ENCODE data around the gene CTBP1. TPM values are rescaled to one million over a fixed set of nuclear protein-coding genes. Genes with fewer than 3 reads are reported as not detected.

The CTBP1 gene
- total RNA-seq, 2 donors from 2014 or later = 164 to 184 TPM

- Mint-ChIP-seq H3K4me3 (no peak overlapping the region), H3K27ac (no peak overlapping the region), H3K36me3 (ENCODE audit: low read depth) (no peaks in the 10 kb centered on the region), H3K4me1 (peaks cover 8% of the 10 kb centered on the region), H3K27me3 (no peaks in the 10 kb centered on the region)
- ATAC-seq (no peak), DNase-seq (no peak)
- H3K9me3 ChIP-seq (ENCODE audit: control insufficient read depth, low read length, poor library complexity, severe bottlenecking) = peaks cover 4% of the 10 kb centered on the region
Observed at GRCh38 chr4:1182313-1182712, 66.6 kb downstream of the CTBP1 start.

- DNase-seq = no peak
- H3K4me3 Mint-ChIP-seq = no peak overlapping the region
- H3K4me1 Mint-ChIP-seq = peaks cover 7% of the 10 kb centered on the region
- no peak overlapping the region for H3K27ac Mint-ChIP-seq
- no peak for ATAC-seq
- H3K36me3 Mint-ChIP-seq (ENCODE audit: low read depth) = peaks cover 4% of the 10 kb centered on the region
- no peaks in the 10 kb centered on the region for H3K27me3 Mint-ChIP-seq
- peaks cover 4% of the 10 kb centered on the region for H3K9me3 ChIP-seq (ENCODE audit: control insufficient read depth, low read length, poor library complexity, severe bottlenecking)
Observed at GRCh38 chr4:1180663-1181062, 68.3 kb downstream of the CTBP1 start.

DNA sequence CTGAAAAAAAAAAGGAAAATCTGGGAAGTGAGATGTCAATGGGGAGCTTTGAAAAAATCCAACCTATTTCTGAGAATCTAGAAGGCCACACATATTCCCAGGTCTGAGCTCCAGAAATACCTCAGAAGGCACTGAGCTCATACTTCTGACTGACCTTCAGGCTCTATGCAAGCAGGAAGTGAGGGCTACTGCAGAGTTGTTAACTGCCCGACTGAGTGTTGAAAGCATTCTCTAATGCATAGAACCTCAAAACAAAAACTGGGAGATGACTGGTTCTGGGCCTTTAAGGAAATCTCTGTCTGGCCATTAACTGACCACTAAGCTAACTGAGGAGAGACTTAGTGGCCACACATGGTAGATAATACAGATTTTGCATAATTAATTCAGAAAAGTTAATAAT is 69.0 kb downstream of the CTBP1 start:
- Mint-ChIP-seq H3K4me1 (peaks cover 7% of the 10 kb centered on the region), H3K36me3 (ENCODE audit: low read depth) (peaks cover 4% of the 10 kb centered on the region), H3K4me3 (no peak overlapping the region), H3K27ac (no peak overlapping the region), H3K27me3 (no peaks in the 10 kb centered on the region)
- DNase-seq = no peak
- no peak for ATAC-seq
- peaks cover 4% of the 10 kb centered on the region for H3K9me3 ChIP-seq (ENCODE audit: control insufficient read depth, low read length, poor library complexity, severe bottlenecking)

DNA sequence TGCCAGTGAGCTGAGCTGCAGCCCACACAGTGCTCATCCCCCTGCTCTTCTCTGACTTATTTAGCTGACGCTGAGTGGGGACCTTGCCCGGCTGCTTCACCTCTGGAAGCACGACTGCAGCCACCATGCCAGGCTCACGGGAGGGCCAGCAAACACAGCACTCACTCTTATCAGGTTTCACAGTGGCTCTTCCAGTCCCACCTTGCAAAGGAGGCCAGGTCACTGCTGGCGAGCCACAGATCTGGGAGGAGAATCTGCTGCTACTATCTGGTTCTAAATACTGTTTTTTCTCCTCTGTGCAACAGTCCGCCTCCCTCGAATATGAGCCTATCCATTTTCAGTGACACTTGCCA is 69.9 kb downstream of the CTBP1 start:
- Mint-ChIP-seq H3K4me3 (no peak overlapping the region), H3K36me3 (ENCODE audit: low read depth) (peaks cover 4% of the 10 kb centered on the region), H3K4me1 (peaks cover 6% of the 10 kb centered on the region), H3K27me3 (no peaks in the 10 kb centered on the region), H3K27ac (no peak overlapping the region)
- H3K9me3 ChIP-seq (ENCODE audit: control insufficient read depth, low read length, poor library complexity, severe bottlenecking) = peaks cover 4% of the 10 kb centered on the region
- no peak for DNase-seq
- ATAC-seq = no peak

DNA sequence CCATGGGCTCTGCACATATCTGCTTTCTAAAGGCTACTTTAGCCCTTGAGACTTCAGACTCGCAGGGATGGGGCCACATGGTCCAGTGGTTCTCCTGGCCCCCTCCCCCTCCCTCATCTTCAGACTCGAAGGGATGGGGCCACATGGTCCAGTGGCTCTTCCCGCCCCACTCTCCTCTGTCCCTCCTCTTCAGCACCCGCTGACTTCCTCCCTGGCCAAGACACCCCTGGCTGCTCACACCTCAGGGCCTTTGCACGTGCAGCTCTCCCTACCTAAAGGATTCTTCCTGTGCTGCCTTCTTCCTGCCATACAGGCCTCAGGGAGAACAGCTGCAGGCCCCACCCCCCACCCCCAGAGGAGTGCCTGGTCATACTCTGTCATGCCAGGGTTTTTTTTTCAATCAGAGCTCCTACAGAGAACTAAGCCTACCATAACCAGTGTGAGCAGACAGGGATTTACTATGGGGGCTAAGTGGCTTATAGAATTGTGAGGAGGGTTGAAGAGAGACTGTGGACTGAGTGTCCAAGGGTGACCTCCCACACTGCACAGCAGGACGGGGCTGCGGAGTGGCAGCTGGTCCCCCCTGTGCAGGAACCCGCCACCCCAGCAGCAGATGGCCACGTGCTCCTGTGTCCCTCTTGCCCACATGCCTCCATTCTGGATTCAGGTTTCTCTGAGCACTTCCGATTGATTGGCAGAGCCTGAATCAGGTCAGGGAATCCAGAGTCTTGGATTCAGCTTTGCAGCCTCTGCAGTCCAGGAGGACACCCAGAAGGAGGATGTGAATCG is 70.4 kb downstream of the CTBP1 start:
- Mint-ChIP-seq H3K4me3 (no peak overlapping the region), H3K36me3 (ENCODE audit: low read depth) (peaks cover 4% of the 10 kb centered on the region), H3K4me1 (peaks cover 6% of the 10 kb centered on the region), H3K27ac (no peak overlapping the region), H3K27me3 (no peaks in the 10 kb centered on the region)
- H3K9me3 ChIP-seq (ENCODE audit: control insufficient read depth, low read length, poor library complexity, severe bottlenecking) = peaks cover 4% of the 10 kb centered on the region
- no peak for ATAC-seq
- no peak for DNase-seq

GRCh38 chr4:1177274-1178141 is 71.4 kb downstream of the CTBP1 start:
- H3K36me3 Mint-ChIP-seq (ENCODE audit: low read depth) = peaks cover 4% of the 10 kb centered on the region
- peak overlapping the region; percentile 19 for H3K27ac Mint-ChIP-seq
- no peak for DNase-seq
- H3K4me3 Mint-ChIP-seq = no peak overlapping the region
- ATAC-seq = no peak
- peaks cover 4% of the 10 kb centered on the region for H3K9me3 ChIP-seq (ENCODE audit: control insufficient read depth, low read length, poor library complexity, severe bottlenecking)
- no peaks in the 10 kb centered on the region for H3K27me3 Mint-ChIP-seq
- H3K4me1 Mint-ChIP-seq = peaks cover 4% of the 10 kb centered on the region

DNA sequence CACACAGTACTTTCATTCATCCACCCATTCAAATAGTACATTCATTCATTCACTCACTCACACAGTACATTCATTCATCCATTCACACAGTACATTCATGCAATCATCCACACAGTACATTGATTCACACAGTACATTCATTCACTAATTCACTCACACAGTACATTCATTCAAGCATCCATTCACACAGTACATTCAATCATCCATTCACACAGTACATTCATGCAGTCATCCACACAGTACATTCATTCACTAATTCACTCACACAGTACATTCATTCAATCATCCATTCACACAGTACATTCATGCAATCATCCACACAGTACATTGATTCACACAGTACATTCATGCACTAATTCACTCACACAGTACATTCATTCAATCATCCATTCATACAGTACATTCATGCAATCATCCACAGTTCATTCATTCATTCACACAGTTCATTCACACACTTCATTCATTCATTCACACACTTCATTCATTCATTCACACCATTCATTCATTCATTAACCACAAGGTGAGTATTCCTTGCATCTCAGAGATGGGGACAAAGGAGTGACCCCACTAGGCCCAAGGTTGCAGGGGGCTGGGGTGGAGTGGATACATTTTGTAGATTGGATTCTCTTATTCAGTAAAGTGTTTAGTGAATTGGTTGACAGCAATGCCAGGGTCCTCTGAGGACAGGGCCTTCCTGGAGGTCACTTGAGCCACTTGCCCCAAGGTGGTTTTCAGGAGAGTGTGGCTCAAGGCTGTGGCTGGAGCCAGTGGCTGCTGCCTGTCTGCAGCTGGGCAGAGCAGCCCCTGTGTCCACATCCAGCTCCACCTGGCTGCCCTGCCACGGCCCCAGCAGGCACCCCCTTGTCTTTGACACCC is 72.3 kb downstream of the CTBP1 start:
- H3K4me3 Mint-ChIP-seq = no peak overlapping the region

DNA sequence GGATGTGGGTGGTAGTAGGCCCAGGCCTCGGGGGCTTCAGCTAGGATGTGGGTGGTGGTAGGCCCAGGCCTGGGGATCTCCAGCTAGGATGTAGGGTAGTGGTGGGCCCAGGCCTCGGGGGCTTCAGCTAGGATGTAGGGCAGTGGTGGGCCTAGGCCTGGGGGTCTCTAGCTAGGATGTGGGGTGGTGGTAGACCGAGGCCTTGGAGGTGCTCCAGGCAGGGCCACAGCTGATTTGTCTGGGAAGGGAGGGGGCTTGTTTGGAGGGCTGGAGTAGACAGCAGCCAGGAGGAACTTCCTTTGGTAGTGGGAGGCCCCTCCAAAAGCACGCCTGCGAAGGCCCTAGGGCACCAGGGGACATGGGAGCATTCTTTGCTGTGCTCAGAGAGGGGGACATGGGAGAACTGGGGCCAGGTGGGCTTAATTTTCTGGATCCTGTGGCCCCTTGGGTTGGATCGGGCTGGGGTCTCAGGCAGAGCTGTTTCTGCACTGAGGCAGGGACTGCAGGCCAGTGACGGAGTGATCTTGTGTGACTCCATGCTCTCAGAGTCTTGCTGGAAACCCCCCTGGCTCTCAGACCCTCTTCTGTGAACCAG is 73.2 kb downstream of the CTBP1 start:
- DNase-seq = no peak
- Mint-ChIP-seq H3K4me1 (peaks cover 10% of the 10 kb centered on the region), H3K27me3 (peaks cover 5% of the 10 kb centered on the region), H3K27ac (no peak overlapping the region), H3K4me3 (no peak overlapping the region), H3K36me3 (ENCODE audit: low read depth) (peaks cover 4% of the 10 kb centered on the region)
- ATAC-seq = no peak
- H3K9me3 ChIP-seq (ENCODE audit: control insufficient read depth, low read length, poor library complexity, severe bottlenecking) = peaks cover 1% of the 10 kb centered on the region

More for the DNA sequence above, 72.3 kb downstream of the CTBP1 start:
- Mint-ChIP-seq H3K27me3 (no peaks in the 10 kb centered on the region), H3K27ac (peak overlapping the region; percentile 19), H3K36me3 (ENCODE audit: low read depth) (peaks cover 4% of the 10 kb centered on the region), H3K4me1 (peaks cover 4% of the 10 kb centered on the region)
- ATAC-seq = no peak
- DNase-seq = no peak
- peaks cover 4% of the 10 kb centered on the region for H3K9me3 ChIP-seq (ENCODE audit: control insufficient read depth, low read length, poor library complexity, severe bottlenecking)

DNA sequence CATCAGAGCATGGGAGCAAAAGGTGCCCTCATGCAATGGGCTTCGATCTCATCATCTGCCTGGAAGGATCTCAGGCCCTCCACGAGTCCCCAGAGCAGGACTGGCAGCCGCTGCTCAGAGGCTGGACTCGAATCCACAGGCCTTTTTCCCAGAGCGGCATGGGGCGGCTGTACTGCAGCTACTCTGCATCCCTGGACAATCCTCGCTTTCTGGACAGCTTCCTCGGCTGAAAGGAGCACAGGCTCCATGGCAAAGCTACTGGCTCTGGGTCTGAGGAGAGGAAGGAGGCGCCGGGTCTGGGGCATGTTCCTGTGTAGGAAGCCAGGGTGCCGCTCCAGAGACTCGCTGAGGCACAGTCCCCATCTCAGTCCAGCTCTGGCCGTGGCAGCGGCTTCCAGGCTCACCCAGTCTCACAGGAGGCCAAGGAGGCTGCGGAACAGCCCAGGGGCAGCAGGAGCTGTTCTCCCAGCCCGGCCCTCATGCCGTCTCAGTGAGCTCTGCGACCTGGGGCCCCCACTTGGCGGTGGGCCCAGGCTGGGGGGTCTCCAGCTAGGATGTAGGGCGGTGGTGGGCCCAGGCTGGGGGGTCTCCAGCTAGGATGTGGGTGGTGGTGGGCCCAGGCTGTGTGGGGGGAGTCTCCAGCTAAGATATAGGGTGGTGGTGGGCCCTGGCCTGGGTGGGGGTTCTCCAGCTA is 73.8 kb downstream of the CTBP1 start:
- Mint-ChIP-seq H3K27ac (peak overlapping the region; percentile 27), H3K36me3 (ENCODE audit: low read depth) (peaks cover 4% of the 10 kb centered on the region), H3K27me3 (peaks cover 9% of the 10 kb centered on the region), H3K4me1 (peaks cover 10% of the 10 kb centered on the region), H3K4me3 (no peak overlapping the region)
- DNase-seq (no peak), ATAC-seq (no peak)
- no peaks in the 10 kb centered on the region for H3K9me3 ChIP-seq (ENCODE audit: control insufficient read depth, low read length, poor library complexity, severe bottlenecking)

DNA sequence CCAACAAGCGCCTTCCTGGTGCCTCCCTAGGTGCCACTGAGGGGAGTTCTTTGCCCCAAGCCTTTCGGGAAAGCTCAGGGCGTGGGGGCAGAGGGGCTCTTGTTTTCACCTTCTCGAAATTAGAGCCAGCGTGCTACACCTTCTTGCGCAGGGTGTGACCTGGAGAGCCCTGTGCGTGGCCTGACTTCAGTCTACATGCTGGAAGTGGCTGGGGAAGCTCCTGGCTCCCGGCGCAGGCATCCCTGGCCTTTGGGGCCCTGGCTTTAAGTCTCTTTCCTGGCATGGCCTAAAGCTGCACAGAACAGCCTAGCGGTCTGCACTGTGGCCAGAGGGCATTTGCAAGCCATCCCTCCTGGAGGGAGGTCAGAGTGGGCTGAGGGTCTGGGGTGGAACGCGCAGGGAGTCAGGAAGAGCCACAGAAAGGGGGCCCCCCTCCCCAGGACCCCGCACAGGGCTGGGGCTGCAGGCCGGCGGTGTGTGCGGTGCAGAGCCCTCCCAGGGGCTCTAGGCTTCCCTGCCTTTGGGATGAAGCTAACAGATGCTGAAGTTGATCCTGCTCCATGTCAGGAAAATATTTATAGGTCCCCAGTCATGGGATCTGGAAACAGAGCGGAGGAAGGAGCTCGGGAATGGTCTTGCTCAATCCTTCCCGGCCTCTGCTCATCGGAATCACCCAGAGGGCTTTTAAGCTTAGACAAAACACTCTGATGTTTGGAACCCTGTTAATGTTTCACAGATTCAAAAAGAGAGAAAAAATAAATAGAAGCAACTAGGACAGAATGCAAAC is 75.8 kb downstream of the CTBP1 start:
- H3K36me3 Mint-ChIP-seq (ENCODE audit: low read depth) = peaks cover 4% of the 10 kb centered on the region
- no peaks in the 10 kb centered on the region for H3K9me3 ChIP-seq (ENCODE audit: control insufficient read depth, low read length, poor library complexity, severe bottlenecking)
- no peak overlapping the region for H3K27ac Mint-ChIP-seq
- DNase-seq = no peak
- H3K4me1 Mint-ChIP-seq = peaks cover 13% of the 10 kb centered on the region
- no peak for ATAC-seq
- H3K4me3 Mint-ChIP-seq = peak overlapping the region; percentile 79
- H3K27me3 Mint-ChIP-seq = peaks cover 16% of the 10 kb centered on the region

- H3K36me3 Mint-ChIP-seq (ENCODE audit: low read depth) = peaks cover 4% of the 10 kb centered on the region
- no peaks in the 10 kb centered on the region for H3K9me3 ChIP-seq (ENCODE audit: control insufficient read depth, low read length, poor library complexity, severe bottlenecking)
- H3K27me3 Mint-ChIP-seq = peaks cover 16% of the 10 kb centered on the region
- DNase-seq = no peak
- H3K27ac Mint-ChIP-seq = no peak within 1 kb of the TSS
- peaks cover 19% of the 10 kb centered on the region for H3K4me1 Mint-ChIP-seq
- no peak for ATAC-seq
- H3K4me3 Mint-ChIP-seq = peak within 1 kb of the TSS; percentile 87
Observed at GRCh38 chr4:1172228-1172851, 76.6 kb downstream of the CTBP1 start, which contains the start of gene SPON2. SPON2 (minus strand) TSS chr4:1172583.
